ENCODE data around the gene AKAP6. TPM values are rescaled to one million over a fixed set of nuclear protein-coding genes. Genes with fewer than 3 reads are reported as not detected.

The AKAP6 gene
- total RNA-seq, 1 experiment from 2014 or later, result 1.1 TPM

DNA sequence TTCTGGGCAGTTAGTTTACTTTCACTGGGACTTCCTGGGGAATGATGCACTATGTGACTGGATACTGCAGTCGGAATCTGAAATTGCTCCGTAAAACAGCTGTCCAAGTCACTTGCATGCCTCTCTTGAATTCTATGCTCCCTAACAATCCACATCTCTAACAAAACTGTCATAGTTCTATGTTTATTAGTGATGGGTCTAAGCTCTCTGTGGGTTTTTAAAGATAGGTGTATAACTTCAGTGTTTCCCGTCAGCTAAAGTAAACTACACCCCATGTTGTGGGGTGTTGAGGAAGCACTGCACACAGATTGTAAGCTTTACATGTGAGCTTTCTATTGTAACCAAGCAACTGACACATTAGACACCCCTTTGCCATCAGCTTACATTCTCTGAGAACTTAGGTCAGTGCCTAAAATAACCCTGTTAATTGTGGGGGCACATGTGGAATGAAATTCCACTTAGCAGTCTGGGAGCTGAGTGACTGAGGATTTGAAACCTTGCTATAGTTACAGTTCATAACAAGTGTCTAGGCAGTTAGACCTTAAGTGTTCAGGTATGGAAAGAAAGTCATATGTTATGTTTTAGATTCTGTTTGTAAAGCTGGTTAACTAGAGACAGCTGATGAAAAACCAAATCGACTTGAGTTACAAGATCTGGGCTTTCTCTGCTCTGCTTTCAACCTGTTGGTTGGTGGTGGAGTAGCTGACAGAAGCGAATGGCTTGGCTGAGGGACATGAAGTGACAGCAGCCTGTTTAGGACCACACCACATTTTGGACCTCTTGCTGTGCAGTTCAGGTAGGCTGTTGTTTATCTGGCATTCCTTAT is 165.7 kb downstream of the AKAP6 start:
- Histone ChIP-seq H3T11ph (ENCODE audit: low read length) (no peak overlapping the region), H3K79me1 (ENCODE audit: insufficient read depth, low read depth, low read length, poor library complexity, severe bottlenecking) (no peaks in the 10 kb centered on the region), H3K4me1 (ENCODE audit: insufficient read depth, low read length) (no peaks in the 10 kb centered on the region), H3K79me2 (ENCODE audit: insufficient read depth, low read length) (no peaks in the 10 kb centered on the region), H4K20me1 (ENCODE audit: control insufficient read depth, insufficient read depth, insufficient read length) (no peaks in the 10 kb centered on the region), H3K56ac (ENCODE audit: insufficient read length, low read depth, low read length) (no peak overlapping the region), H3K9ac (ENCODE audit: extremely low read depth, insufficient read length, low read length) (no peak overlapping the region), H3K4ac (ENCODE audit: low read depth, low read length) (no peak overlapping the region), H3K14ac (ENCODE audit: insufficient read depth, low read length) (no peak overlapping the region), H2BK15ac (ENCODE audit: low read depth, low read length) (no peak overlapping the region), H4K8ac (replicated peaks; ENCODE audit: insufficient read length, low read depth, low read length) (no peak overlapping the region), H2BK12ac (ENCODE audit: insufficient read length, low read depth, low read length) (no peak overlapping the region), H3K27ac (ENCODE audit: insufficient read length, low read depth, low read length) (no peak overlapping the region), H3K23me2 (ENCODE audit: insufficient read length, low read depth, low read length, poor library complexity, severe bottlenecking) (no peaks in the 10 kb centered on the region), H2AFZ (ENCODE audit: low read length) (no peak overlapping the region), H2BK120ac (ENCODE audit: low read depth, low read length, poor library complexity, severe bottlenecking) (no peak overlapping the region), H2AK5ac (ENCODE audit: insufficient read length, low read length) (no peak overlapping the region), H2BK5ac (ENCODE audit: insufficient read length, low read length) (no peak overlapping the region), H3K27me3 (ENCODE audit: insufficient read depth, low read length) (no peaks in the 10 kb centered on the region), H4K5ac (ENCODE audit: insufficient read length, low read depth, low read length) (no peak overlapping the region), H3K9me3 (ENCODE audit: control insufficient read depth, low read depth, low read length) (no peaks in the 10 kb centered on the region), H3K23ac (ENCODE audit: insufficient read length, low read depth, low read length) (no peak overlapping the region), H4K91ac (ENCODE audit: insufficient read length, low read depth, low read length) (no peak overlapping the region), H3K18ac (ENCODE audit: insufficient read length, low read depth, low read length) (no peak overlapping the region), H2BK20ac (ENCODE audit: low read depth, low read length, poor library complexity, severe bottlenecking) (no peak overlapping the region), H3K4me2 (ENCODE audit: insufficient read depth, insufficient read length, low read length) (no peak overlapping the region)
- no CpG with 5 or more reads among the region's 5 CpGs for WGBS (ENCODE audit: extremely low coverage, insufficient read length, low lambda C conversion rate)
- Mint-ChIP-seq H3K4me3 (no peak overlapping the region), H3K4me1 (no peaks in the 10 kb centered on the region), H3K9me3 (no peaks in the 10 kb centered on the region), H3K27me3 (ENCODE audit: low read depth) (no peaks in the 10 kb centered on the region; the same call in 1 of the 2 replicates), H3K36me3 (ENCODE audit: insufficient read depth in 1 of 3, low read depth in 3 of 3) (no peaks in the 10 kb centered on the region), H3K27ac (no peak overlapping the region)
- TF ChIP-seq, protein P1, sequence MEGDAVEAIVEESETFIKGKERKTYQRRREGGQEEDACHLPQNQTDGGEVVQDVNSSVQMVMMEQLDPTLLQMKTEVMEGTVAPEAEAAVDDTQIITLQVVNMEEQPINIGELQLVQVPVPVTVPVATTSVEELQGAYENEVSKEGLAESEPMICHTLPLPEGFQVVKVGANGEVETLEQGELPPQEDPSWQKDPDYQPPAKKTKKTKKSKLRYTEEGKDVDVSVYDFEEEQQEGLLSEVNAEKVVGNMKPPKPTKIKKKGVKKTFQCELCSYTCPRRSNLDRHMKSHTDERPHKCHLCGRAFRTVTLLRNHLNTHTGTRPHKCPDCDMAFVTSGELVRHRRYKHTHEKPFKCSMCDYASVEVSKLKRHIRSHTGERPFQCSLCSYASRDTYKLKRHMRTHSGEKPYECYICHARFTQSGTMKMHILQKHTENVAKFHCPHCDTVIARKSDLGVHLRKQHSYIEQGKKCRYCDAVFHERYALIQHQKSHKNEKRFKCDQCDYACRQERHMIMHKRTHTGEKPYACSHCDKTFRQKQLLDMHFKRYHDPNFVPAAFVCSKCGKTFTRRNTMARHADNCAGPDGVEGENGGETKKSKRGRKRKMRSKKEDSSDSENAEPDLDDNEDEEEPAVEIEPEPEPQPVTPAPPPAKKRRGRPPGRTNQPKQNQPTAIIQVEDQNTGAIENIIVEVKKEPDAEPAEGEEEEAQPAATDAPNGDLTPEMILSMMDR (conservative IDR thresholded peaks at IDR 0.05), result no peak
- DNase-seq, result no peak

Measured in H9 (cell line).